Heart left ventricle (tissue), 13 donors: ENCODE measurements around the gene THADA.

Source experiments
- POLR2A ChIP-seq, 2 donors: fragments of 450-650 bp; IDR thresholded peaks; one replicate each; pipeline ENCODE4 v1.6.1; 2017; ENCODE audit warnings: antibody characterized with exemption in 2 of 2, mild to moderate bottlenecking in 2 of 2, moderate library complexity in 2 of 2
- TF ChIP-seq, protein P1 (sequence below), 12 donors: fragments of 200-600 bp; sonication (generic) in 4 of 12; IDR thresholded peaks; one replicate each; pipeline versions ENCODE4 v1.5.0 to v1.8.0; 2018 to 2022; ENCODE audit warnings: antibody characterized with exemption in 12 of 12, mild to moderate bottlenecking in 5 of 12
- donor health status: ischemic (EF 13 %, LVEDD 7.1; RV severe dilation, severe dysfunction).
- donor health status: DM: no; HTN: yes; CAD: no.
- donor health status: DM: no; HTN: no; CAD: no.
- donor health status: ischemic (EF 25% LVEDD 6.9; RV normal size, moderate dysfunction).
- donor health status: ischemic (EF 25% LVEDD 5.7; RV mildly dilated, moderate dysfunction).
- donor health status: ischemic (EF 35%, LVEDD 5.7; RV mildly dilated, moderate dysfunction).
- donor health status: nonischemic (EF 11% LVEDD 7.7; RV severe dilation, severe dysfunction).
- donor health status: DM: yes; HTN: yes; CAD: no.
- donor health status: PGD.
- donor health status: ischemic (EF 29% LVEDD 5.4; RV normal size, mild dysfunction).
- donor health status: nonischemic (EF 23%, LVEDD 6.1; RV moderate dilation, normal function).

DNA sequence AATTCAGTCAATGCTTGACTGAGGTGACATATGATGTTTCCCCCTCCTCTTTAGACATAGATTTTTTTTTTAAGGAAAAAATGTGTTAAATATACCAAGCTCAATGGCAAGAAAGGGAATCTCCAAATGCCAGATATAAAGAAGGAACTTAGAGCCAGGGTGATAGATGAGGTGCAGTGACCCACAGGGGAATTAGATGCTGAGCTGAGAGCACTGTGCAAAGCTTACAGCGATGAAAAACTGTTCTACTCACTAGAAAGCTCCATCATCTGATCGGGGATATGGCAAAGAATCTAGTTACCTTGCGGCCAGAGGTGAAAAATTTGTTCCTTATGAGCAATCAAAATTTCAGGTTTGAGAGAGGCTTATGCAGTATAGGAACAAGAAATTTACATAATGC lies 218.5 kb downstream of the THADA start:
- TF ChIP-seq, protein P1, sequence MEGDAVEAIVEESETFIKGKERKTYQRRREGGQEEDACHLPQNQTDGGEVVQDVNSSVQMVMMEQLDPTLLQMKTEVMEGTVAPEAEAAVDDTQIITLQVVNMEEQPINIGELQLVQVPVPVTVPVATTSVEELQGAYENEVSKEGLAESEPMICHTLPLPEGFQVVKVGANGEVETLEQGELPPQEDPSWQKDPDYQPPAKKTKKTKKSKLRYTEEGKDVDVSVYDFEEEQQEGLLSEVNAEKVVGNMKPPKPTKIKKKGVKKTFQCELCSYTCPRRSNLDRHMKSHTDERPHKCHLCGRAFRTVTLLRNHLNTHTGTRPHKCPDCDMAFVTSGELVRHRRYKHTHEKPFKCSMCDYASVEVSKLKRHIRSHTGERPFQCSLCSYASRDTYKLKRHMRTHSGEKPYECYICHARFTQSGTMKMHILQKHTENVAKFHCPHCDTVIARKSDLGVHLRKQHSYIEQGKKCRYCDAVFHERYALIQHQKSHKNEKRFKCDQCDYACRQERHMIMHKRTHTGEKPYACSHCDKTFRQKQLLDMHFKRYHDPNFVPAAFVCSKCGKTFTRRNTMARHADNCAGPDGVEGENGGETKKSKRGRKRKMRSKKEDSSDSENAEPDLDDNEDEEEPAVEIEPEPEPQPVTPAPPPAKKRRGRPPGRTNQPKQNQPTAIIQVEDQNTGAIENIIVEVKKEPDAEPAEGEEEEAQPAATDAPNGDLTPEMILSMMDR (IDR thresholded peaks at IDR 0.05) = no peak
- no peak for TF ChIP-seq POLR2A (IDR thresholded peaks at IDR 0.05)
